ENCODE measurements around the gene UCMA. TPM values are rescaled to one million over a fixed set of nuclear protein-coding genes. Genes with fewer than 3 reads are reported as not detected.

UCMA gene
- total and polyA plus RNA-seq, 9 of the 15 experiments (the other 6 are each of a cell fraction or from before 2014, with no cell fraction given) = not detected

DNA sequence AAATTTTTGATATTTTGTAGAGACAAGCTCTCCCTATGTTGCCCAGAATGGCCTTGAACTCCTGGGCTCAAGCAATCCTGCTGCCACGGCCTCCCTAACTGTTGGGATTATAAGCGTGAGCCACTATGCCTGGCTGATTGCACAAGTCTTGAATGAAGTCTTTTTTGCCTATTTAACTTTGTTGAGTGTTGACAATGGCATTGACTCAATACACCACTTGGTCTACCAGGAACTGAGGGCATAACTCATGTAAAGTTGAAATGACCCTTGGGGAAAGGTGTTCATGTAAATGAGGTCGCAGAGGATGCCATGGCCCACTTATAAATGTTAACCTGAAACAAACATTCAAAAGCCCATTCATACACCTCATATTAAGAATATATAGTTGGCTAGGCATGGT is 7.4 kb upstream of the UCMA start (continued):
- TF ChIP-seq, protein P1, sequence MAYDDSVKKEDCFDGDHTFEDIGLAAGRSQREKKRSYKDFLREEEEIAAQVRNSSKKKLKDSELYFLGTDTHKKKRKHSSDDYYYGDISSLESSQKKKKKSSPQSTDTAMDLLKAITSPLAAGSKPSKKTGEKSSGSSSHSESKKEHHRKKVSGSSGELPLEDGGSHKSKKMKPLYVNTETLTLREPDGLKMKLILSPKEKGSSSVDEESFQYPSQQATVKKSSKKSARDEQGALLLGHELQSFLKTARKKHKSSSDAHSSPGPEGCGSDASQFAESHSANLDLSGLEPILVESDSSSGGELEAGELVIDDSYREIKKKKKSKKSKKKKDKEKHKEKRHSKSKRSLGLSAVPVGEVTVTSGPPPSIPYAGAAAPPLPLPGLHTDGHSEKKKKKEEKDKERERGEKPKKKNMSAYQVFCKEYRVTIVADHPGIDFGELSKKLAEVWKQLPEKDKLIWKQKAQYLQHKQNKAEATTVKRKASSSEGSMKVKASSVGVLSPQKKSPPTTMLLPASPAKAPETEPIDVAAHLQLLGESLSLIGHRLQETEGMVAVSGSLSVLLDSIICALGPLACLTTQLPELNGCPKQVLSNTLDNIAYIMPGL (CRISPR knock-in tag; IDR thresholded peaks at IDR 0.05) = no peak
- TF ChIP-seq JUND (IDR thresholded peaks at IDR 0.05; ENCODE audit: borderline replicate concordance, low read depth, low read length) (no peak), JUND (tag; IDR thresholded peaks at IDR 0.05; ENCODE audit: borderline replicate concordance, low read depth, low read length) (no peak), ZNF316 (IDR thresholded peaks at IDR 0.05) (no peak), ZNF785 (CRISPR knock-in tag; IDR thresholded peaks at IDR 0.05) (no peak), ZNF695 (CRISPR knock-in tag; IDR thresholded peaks at IDR 0.05) (no peak), NR1H2 (CRISPR knock-in tag; IDR thresholded peaks at IDR 0.05) (no peak), SMARCB1 (IDR thresholded peaks at IDR 0.05; ENCODE audit: insufficient read length, low read depth) (no peak), ZNF766 (CRISPR knock-in tag; conservative IDR thresholded peaks at IDR 0.05) (no peak)
- TF ChIP-seq, protein P2, sequence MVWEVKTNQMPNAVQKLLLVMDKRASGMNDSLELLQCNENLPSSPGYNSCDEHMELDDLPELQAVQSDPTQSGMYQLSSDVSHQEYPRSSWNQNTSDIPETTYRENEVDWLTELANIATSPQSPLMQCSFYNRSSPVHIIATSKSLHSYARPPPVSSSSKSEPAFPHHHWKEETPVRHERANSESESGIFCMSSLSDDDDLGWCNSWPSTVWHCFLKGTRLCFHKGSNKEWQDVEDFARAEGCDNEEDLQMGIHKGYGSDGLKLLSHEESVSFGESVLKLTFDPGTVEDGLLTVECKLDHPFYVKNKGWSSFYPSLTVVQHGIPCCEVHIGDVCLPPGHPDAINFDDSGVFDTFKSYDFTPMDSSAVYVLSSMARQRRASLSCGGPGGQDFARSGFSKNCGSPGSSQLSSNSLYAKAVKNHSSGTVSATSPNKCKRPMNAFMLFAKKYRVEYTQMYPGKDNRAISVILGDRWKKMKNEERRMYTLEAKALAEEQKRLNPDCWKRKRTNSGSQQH (CRISPR knock-in tag; IDR thresholded peaks at IDR 0.05) = no peak

All from K562 (cell line).